ENCODE data around the gene BCOR.

BCOR gene

DNA sequence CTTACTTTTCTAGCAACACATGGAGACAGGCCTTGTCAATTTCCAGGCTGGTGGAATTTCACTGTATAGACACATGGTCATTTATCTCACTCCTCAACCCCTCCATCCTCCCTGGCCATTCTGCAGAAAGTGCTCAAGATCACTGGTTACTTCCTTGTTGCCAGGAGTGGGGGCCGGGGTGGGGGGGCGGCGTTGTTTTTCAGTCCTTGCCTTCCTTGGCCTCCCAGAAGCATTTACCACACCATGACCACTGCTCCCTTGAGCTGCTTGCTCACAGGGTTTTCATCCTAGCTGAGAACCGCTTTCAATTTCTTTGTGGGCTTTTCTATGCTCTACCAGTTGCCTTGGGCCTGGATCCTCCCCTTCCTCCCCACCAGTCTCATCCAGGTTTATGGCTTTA, 14.1 kb upstream of the BCOR start:
- DNase-seq, result no peak

GRCh38 chrX:40109288-40110008, 11.7 kb upstream of the BCOR start:
- DNase-seq, result peak in 1 of 4 experiments; percentile 30

GRCh38 chrX:40108959-40109287, 11.2 kb upstream of the BCOR start:
- DNase-seq, result peak in 2 of 4 experiments; percentile 14 to 61

DNA sequence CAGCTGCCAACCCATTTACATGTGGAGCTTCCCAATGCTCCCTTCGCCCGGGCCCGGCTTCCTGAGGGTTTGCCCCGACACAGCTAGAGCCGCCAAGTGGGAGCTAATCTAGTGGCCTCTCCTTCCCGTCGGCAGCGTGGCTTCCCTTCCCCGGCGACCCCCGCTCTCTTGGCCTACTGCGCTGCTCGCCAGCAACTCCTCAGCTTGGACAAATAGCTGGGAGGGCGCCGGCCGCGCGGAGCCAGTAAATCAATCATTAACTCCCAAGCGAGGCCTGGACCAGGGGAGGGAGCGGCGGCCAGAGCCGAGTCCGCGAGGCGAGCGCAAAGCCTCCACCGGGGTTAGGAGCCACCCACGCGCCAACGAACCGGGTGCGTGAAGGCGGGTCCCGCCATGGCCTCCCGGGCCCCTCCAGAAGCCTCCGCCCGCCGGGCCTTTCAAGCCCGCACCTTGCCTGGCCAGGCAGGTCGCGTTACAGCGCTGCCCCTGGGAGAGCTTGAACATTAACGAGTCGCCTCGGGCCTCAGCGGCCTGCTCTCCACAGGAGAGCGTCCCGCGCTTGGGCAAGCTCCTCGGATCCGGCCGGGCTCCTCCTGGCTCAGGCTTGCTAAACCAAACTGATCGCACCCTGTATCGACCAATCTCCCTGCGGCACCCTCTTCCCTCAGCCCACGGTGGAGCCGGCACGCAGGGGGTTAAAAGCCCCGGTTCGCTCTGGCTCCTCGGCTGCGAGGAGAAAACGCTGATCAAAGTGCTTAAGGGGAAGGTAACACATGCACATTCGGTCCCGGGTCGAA, 10.6 kb upstream of the BCOR start:
- no peak for DNase-seq

- DNase-seq, result no peak
Observed at GRCh38 chrX:40107291-40108161, 9.8 kb upstream of the BCOR start.

DNA sequence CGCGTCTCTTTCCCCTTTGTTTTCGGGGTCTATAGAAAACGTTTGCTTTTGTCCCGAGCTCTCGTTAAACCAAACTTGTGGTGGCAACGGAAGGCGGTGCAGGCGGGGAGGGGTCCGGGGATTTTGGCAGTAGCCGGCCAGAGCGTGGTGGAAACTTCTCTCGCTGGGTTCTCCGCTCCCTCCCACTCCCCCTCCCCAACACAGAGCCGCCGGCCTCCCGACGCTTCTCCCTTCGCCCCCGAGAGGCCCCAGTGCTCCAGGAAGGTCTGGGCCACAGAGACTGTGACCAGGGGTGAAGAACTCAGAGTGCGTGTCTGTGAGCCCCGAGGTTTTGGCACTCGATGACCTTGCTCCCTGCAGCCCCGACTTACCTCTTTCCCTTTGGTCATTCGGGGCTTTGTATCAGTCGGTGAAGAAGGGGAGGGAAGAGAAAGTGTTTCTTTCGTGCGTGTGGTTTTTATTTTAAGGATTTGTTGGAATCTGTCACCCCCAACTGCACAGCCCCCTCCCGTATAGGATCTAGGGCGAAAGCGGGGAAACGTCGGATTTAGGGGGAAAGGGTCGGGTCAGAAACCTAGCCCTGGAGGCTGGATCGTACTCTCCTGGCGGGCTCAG, 9.0 kb upstream of the BCOR start:
- no peak for DNase-seq

DNA sequence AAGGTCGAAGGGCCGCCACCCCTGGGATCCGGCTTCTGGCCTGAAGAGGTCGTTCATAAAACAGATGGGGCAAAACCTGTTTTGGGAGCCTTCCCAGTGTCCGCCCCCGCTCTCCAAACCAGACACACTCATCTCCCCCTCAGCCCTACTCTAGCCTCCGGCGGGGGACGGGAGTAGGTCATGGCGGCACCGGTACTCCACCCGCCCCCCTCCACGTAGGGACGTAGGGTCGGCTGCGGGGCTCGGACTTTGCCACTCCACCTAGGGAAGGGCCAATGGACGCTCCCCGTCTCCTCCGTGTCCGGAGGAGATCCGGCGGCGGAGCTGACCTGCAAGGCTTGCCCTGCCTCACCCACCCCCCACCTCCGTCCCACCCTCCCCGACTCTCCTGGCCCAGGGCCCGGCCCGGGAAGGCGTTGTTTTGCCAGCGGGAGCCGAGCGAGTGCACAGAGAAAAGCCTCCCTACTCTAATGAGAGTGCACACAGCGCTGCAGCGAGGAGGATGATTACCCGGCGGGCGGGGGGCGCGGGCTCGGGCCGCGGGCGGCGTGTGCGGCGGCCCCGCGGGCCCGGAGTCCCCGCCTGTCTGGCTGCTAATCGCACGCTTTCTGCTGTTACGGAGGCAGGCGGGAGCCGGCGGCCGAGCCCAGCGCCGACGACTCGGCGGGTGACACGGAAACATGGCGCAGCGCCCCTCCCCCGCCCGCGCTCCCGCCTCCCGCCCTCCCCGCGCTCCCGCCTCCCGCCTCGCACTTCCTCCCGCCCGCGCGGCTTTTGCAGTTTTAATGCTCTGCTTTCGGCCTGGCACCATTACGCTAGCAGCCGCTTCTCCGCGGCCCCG, 8.3 kb upstream of the BCOR start:
- DNase-seq, result peak; percentile 26 to 66 (median 35)

DNA sequence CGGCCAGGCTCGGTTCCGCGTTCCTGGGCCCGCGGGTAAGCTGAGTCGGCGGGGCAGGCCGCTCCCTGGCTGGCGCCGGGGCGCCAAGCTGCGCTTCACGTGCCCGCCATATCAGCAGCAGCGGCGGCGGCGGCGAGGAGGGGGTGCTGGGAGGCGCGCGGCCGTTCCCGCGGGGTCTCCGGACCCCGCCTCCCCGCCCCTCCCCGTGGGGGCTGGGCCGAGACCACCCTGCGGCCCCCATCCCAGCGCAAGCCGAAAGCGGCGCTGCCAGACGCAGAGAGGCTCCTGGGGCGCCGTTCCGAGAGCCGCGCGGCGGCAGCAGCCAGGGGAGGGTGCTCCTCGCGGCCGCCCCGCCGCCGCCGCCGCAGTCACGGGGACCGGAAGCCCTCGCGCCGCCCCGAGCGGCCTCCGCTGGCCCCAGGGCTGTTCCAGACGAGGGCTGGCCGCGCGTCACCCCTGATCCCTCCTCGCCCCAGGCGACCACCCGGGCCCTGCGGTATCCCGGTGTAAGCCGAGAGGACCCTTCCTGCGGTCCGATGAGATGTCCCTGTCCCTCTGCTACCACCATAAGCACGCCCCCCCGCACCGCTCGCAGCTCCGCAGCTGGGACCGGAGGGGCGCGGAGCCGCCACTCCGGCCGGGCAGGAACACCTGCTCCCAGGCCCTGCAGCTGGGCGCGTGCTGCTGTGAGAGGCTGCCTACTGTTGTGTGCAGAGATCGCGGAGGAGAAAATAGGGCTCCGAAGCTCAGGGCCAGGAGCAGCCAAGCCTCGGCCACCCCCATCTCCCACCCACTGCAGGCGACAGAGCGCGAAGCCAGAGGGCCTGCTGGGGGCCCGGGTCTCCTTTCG, 7.5 kb upstream of the BCOR start:
- DNase-seq, result no peak

GRCh38 chrX:40104630-40104984, 6.8 kb upstream of the BCOR start:
- no peak for DNase-seq

DNA sequence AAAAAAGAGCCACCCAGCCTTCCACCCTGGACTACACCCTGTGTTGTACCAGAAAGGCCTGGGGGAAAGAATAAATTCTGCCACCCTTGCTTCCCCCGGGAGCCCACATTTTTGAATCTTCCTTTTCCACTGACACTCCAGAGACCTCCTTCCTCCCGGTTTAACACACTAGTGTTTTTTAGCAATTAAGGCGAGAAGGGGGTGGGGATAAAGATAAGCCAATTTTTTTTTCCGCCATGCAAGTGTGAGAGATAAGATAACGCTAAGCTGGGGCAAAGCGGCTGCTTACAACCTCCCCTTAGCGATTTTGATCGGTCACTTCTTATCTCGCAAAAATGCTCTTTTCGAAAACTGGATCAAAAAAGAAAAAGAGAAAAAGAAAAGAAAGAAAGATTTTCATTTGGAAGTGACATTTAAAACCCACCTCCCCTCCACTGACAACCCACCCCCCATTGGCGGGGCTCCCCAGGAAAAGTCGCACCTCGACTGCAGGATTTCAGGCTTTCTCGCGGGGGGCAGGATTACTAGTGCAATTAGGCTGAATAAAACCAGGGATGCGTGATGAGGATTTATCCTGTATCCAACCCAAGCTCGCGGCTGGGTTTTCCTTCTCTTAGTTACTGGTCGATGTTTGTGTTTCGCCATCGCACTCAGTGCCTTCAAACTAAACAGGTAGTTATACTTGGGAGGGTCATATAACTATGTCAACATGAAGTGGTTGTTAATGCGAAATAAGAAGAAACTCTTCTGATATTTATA, 6.0 kb upstream of the BCOR start:
- DNase-seq, result no peak

- no peak for DNase-seq
Observed at GRCh38 chrX:40102393-40103381, 4.9 kb upstream of the BCOR start.

DNA sequence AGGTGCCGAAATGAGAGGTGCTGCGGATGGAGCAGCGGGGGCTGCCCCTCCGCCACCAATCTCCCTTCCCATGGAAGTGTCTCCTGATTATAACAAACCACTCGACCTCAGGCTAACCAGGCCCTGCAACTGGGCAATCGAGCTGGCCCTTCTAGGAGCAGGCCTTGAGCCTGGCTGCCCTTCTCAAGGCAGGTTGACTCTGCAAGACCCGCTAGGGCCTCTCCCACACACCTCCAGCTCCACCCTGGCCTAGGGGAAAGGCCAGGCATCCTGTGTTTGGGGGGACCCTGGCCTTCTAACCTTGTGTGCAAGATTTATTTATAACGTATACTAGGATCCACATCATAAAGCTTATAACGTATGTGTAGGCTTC, 3.7 kb upstream of the BCOR start:
- no peak for DNase-seq

- no peak for DNase-seq
Observed at GRCh38 chrX:40100537-40101429, 3.0 kb upstream of the BCOR start.

DNA sequence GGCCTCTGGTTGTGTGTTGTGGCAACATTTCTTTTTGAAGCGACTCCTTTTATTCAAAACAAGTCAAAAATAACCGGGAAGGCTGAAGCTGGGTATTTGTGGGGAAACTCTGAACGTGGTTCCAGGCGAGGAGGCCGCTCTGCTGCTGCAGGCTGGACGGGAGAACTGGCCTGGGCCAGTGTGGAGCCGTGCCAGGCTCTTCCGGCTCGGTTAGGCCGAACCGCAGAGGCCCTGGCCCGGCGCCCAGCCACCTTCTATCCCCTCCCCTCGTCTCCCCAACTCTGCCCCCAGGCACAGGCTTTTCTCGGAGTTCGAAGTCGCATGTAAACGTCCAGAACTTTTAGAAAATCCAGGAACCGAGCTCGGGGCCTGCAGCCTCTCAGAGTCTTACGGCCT, 2.4 kb upstream of the BCOR start:
- DNase-seq, result no peak

- peak in 2 of 4 experiments; percentile 8 to 40 for DNase-seq
Observed at GRCh38 chrX:40099055-40099958, 1.5 kb upstream of the BCOR start.

DNA sequence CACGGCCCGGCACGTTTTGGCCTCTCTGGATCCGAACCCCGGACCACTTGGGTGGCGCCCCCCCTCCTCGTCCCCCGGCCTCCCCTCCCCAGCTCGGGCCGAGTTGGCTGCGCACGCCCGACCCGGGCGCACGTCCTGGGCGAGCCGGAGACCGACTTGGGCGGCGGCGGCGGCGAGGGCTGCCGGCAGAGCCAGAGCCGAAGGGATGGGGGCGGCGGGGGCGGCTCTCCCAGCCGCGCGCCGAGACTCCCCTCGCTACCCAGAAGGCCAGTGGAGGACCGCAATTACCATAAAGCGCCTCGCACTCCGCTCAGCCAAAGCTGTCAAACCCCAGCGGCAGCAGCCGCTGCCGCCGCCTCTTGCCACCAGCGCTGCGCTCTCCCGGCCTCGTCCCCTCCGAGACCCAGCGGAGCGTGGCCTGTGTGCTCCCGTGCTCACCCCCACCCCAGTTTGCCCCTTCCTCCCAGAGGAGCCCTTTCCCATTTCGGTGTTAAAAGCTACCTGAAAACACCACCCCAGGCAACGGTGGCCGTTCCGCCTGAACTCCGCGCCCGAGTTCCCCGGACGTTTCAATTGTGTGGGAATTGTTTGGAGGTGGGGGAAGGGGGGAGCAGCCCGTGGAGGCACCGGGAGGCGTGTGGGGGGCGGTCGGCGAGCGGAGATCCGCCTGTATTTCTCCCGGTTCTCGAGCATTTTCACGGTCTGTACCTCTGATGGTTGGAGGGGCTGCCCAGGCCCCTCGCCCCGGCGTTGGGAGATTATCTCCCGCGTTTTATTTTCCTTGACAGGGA, 701 bp upstream of the BCOR start:
- peak in 2 of 4 experiments; percentile 13 to 45 for DNase-seq
